ENCODE results near the gene EPHA10. TPM values are rescaled to one million over a fixed set of nuclear protein-coding genes. Genes with fewer than 3 reads are reported as not detected.

EPHA10 gene
- total RNA-seq, 1 experiment from 2014 or later: 1.3 TPM

- Mint-ChIP-seq H3K4me3 (no peak overlapping the region), H3K4me1 (no peaks in the 10 kb centered on the region), H3K9me3 (no peaks in the 10 kb centered on the region), H3K36me3 (no peaks in the 10 kb centered on the region), H3K27ac (no peak overlapping the region), H3K27me3 (ENCODE audit: low read depth) (peaks cover 2% of the 10 kb centered on the region; the same call in 1 of the 2 replicates)
- TF ChIP-seq IRF2 (CRISPR knock-in tag; IDR thresholded peaks at IDR 0.05; ENCODE audit: borderline replicate concordance, low read depth) (no peak), CREM (CRISPR knock-in tag; IDR thresholded peaks at IDR 0.05) (no peak), JAZF1 (CRISPR knock-in tag; IDR thresholded peaks at IDR 0.05) (no peak), FOXP1 (CRISPR knock-in tag; IDR thresholded peaks at IDR 0.05; ENCODE audit: borderline replicate concordance) (no peak), ZBTB43 (CRISPR knock-in tag; IDR thresholded peaks at IDR 0.05) (no peak), ZNF512 (CRISPR knock-in tag; IDR thresholded peaks at IDR 0.05; ENCODE audit: borderline replicate concordance) (no peak)
- no peak for ATAC-seq
- POLR2A ChIA-PET: no interaction called here
- DNase-seq (ENCODE audit: low spot score): no peak
- CTCF ChIA-PET: interaction anchor here (1.8 kb wide), 1 partner anchor 68 kb away, joined by 5 read pairs; no protein-coding TSS in a partner anchor
Observed at GRCh38 chr1:37671261-37671660, 93.7 kb downstream of the EPHA10 start.

GRCh38 chr1:37670133-37670532 lies 94.8 kb downstream of the EPHA10 start:
- DNase-seq (ENCODE audit: low spot score) (no peak), ATAC-seq (no peak)
- H3K4me3 Mint-ChIP-seq: no peak overlapping the region
- ChIA-PET CTCF (interaction anchor here (1.8 kb wide), 1 partner anchor 67 kb away, joined by 5 read pairs; no protein-coding TSS in a partner anchor), POLR2A (no interaction called here)
- no peaks in the 10 kb centered on the region for H3K4me1 Mint-ChIP-seq
- no peak for TF ChIP-seq ZNF138 (CRISPR knock-in tag; conservative IDR thresholded peaks at IDR 0.05)
- no peak for TF ChIP-seq NR1H2 (CRISPR knock-in tag; IDR thresholded peaks at IDR 0.05)
- no peak for TF ChIP-seq IRF1 (CRISPR knock-in tag; IDR thresholded peaks at IDR 0.05)
- no peak for TF ChIP-seq USF1 (CRISPR knock-in tag; IDR thresholded peaks at IDR 0.05)
- TF ChIP-seq ZNF512 (CRISPR knock-in tag; IDR thresholded peaks at IDR 0.05; ENCODE audit: borderline replicate concordance): no peak
- TF ChIP-seq ZNF232 (CRISPR knock-in tag; IDR thresholded peaks at IDR 0.05): no peak
- TF ChIP-seq NR3C1 (CRISPR knock-in tag; conservative IDR thresholded peaks at IDR 0.05; ENCODE audit: low read depth): no peak
- no peak for TF ChIP-seq ZNF396 (CRISPR knock-in tag; IDR thresholded peaks at IDR 0.05; ENCODE audit: borderline replicate concordance)
- TF ChIP-seq, protein P1, sequence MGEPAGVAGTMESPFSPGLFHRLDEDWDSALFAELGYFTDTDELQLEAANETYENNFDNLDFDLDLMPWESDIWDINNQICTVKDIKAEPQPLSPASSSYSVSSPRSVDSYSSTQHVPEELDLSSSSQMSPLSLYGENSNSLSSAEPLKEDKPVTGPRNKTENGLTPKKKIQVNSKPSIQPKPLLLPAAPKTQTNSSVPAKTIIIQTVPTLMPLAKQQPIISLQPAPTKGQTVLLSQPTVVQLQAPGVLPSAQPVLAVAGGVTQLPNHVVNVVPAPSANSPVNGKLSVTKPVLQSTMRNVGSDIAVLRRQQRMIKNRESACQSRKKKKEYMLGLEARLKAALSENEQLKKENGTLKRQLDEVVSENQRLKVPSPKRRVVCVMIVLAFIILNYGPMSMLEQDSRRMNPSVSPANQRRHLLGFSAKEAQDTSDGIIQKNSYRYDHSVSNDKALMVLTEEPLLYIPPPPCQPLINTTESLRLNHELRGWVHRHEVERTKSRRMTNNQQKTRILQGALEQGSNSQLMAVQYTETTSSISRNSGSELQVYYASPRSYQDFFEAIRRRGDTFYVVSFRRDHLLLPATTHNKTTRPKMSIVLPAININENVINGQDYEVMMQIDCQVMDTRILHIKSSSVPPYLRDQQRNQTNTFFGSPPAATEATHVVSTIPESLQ (CRISPR knock-in tag; IDR thresholded peaks at IDR 0.05): no peak
- H3K27ac Mint-ChIP-seq: no peak overlapping the region
- H3K36me3 Mint-ChIP-seq: no peaks in the 10 kb centered on the region
- no peaks in the 10 kb centered on the region for H3K9me3 Mint-ChIP-seq
- peaks cover 2% of the 10 kb centered on the region; the same call in 1 of the 2 replicates for H3K27me3 Mint-ChIP-seq (ENCODE audit: low read depth)

All from WTC11 (cell line).